ACC112 (cell line): Measurements from ENCODE around the gene ZDHHC11.
"Not testable (repeated sequence)": the region's sequence is repeated elsewhere in the genome, so short reads cannot be mapped to it uniquely, and the experiment has no call there.

Experiments used
- H2AFZ ChIP-seq: fragments of 200-600 bp; sonication (generic); one replicate; pipeline ENCODE4 v1.6.0; 2017; ENCODE audit warnings: antibody characterized with exemption, low read length; ENCODE audit not compliant: unreplicated experiment
- H3K27ac ChIP-seq: fragments of 200-600 bp; sonication (generic); 2 replicates; pipeline ENCODE4 v1.5.1; 2014; ENCODE audit warnings: low read depth, mild to moderate bottlenecking, antibody characterized with exemption, low read length, moderate library complexity
- H3K27me3 ChIP-seq: fragments of 200-600 bp; sonication (generic); 2 replicates; pipeline ENCODE4 v1.6.1; 2014; ENCODE audit warnings: mild to moderate bottlenecking, antibody characterized with exemption, low read length, moderate library complexity, mixed read lengths; ENCODE audit not compliant: insufficient read depth
- H3K36me3 ChIP-seq: fragments of 200-600 bp; sonication (generic); 2 replicates; pipeline ENCODE4 v1.6.1; 2016; ENCODE audit warnings: mild to moderate bottlenecking, antibody characterized with exemption, low read length, moderate library complexity, mixed read lengths; ENCODE audit not compliant: insufficient read depth
- H3K4me1 ChIP-seq: fragments of 200-600 bp; sonication (generic); one replicate; pipeline ENCODE4 v1.6.1; 2016; ENCODE audit warnings: low read length, mixed read lengths; ENCODE audit not compliant: insufficient read depth, unreplicated experiment, control insufficient read depth
- H3K4me3 ChIP-seq: fragments of 200-600 bp; sonication (generic); 2 replicates; pipeline ENCODE4 v1.5.1; 2014; ENCODE audit warnings: mild to moderate bottlenecking, low read depth, low read length
- H3K79me2 ChIP-seq: fragments of 200-600 bp; sonication (generic); one replicate; pipeline ENCODE4 v1.6.0; 2016; ENCODE audit warnings: low read length; ENCODE audit not compliant: control insufficient read depth, unreplicated experiment, insufficient read depth

Gene ZDHHC11

DNA sequence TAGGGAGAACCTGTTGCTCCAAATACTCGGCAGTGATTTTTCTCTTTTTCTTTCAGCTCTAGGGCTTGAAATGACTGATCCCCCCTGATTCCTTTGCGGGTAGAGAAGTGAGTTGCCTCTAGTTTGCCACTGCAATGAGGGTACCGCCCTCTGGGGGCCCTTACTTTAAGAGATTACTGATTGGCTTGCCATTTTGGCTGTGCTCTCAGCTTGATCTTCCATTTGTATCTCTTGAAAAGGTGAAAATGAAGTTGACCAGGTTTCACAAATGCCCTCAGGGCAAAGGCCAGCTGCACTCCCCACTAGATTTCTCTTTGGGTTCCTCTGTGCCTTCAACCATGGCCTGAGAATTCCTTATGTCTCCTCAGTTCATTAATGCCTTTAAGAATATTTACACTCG, 52.8 kb downstream of the ZDHHC11 start:
- not testable (repeated sequence) for H2AFZ ChIP-seq, H3K4me3 ChIP-seq, H3K27me3 ChIP-seq, H3K4me1 ChIP-seq, H3K36me3 ChIP-seq, H3K27ac ChIP-seq, H3K79me2 ChIP-seq

DNA sequence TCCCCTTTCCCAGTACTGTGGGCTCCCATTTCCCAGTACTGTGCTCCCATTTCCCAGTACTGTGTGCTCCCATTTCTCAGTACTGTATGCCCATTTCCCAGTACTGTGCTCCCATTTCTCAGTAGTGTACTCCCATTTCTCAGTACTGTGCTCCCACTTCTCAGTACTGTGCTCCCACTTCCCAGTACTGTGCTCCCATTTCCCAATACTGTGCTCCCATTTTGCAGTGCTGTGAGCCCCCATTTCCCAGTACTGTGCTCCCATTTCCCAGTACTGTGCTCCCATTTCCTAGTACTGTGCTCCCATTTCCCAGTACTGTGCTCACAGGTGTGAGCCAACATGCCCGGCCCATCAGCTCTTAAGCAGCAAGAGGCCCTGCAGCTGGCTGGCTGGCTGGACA, 54.9 kb downstream of the ZDHHC11 start:
- not testable (repeated sequence) for H3K27me3 ChIP-seq, H3K4me1 ChIP-seq, H3K4me3 ChIP-seq, H3K36me3 ChIP-seq, H2AFZ ChIP-seq, H3K79me2 ChIP-seq, H3K27ac ChIP-seq

DNA sequence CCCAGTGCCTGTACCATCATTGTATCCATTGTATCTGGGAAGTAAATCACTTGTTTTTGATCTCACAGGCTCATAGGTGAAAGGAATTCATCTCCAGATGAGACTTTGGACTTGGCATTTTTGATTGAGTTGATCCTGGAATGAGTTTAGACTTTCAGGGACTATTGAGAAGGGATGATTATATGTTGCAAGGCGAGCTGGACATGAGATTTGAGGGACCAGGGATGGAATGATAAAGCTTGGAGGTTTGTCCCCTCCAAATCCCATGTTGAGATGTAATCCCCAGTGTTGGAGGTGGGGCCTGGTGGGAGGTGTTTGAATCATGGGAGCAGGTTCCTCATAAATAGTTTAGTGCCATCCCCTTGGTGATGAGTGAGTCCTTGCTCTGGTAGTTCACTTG, 55.8 kb downstream of the ZDHHC11 start:
- H3K4me1 ChIP-seq, H3K79me2 ChIP-seq, H3K4me3 ChIP-seq, H3K27ac ChIP-seq, H3K36me3 ChIP-seq, H2AFZ ChIP-seq: not testable (repeated sequence)
- peaks cover 14% of the 10 kb centered on the region for H3K27me3 ChIP-seq

DNA sequence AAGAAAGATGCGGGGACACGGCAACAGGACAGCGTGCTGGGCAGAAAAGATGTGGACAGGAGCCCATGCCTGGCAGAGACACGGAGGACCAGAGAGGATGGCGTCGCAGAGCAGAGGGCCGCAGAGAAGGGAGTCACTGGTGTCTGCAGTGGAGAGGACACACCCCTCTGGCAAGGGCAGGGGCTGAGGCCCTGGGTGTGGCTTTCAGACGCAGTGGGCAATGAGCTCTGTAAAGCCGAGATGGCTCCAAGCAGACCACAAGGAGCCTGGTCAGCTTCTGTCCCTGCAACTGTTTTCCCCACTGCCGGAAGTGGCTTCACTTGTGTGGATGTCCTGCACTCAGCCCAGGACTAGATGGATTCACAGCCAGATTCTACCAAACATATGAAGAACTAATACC, 62.1 kb downstream of the ZDHHC11 start:
- not testable (repeated sequence) for H3K36me3 ChIP-seq, H3K4me3 ChIP-seq, H3K4me1 ChIP-seq, H3K79me2 ChIP-seq, H2AFZ ChIP-seq, H3K27ac ChIP-seq
- peaks cover 37% of the 10 kb centered on the region for H3K27me3 ChIP-seq

DNA sequence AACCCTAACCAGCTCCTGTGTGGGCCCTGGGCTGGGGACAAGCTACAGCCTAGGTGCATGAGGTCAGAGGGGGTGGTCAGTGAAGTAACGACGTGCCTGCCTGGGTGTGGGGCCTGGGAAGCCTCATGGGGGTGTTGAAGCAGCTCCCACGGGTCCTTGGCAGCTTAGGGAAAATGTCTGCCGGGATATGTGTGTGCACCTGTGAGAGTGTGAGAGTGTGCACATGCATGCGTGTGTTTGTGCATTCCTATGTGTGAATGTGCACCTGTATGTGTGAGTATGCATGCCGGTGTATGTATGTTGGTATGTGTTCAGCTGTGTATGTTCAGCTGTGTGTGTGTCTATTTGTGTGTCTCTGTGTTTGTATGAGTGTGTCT, 62.9 kb downstream of the ZDHHC11 start:
- not testable (repeated sequence) for H3K79me2 ChIP-seq, H3K27ac ChIP-seq, H3K4me3 ChIP-seq, H3K36me3 ChIP-seq, H2AFZ ChIP-seq, H3K4me1 ChIP-seq
- H3K27me3 ChIP-seq: peaks cover 34% of the 10 kb centered on the region

DNA sequence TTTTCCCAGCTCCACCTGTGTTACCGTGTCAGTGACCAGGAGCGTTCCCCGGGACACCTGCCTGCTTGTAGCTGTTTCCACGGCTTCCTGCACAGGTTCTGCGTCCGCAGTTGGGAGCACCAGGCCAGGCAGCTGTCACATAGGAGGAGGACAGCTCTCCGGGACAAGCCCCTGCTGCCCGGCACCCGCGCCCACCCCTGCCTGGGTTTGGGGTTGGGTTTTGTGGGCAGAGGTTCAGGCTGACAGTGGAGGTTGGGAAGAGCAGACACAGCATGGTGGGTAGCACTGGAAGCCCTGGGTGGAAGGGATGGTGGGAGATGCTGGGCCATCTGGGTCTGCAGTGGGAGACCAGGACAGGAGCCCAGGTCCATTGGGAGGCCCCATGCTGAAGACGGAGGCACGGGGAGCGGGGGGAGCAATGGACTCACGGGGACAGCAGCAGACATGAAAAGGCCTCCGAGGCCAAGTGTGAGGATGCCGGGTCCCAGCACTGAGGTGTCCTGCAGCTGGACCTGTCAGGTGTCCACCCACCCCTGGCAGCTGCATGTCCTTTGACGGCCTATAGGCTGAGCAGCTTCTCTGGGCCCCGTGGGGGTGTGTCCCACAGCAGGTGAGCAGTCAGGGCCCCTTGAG, 63.4 kb downstream of the ZDHHC11 start:
- peaks cover 34% of the 10 kb centered on the region for H3K27me3 ChIP-seq
- not testable (repeated sequence) for H3K27ac ChIP-seq, H3K36me3 ChIP-seq, H3K79me2 ChIP-seq, H3K4me3 ChIP-seq, H2AFZ ChIP-seq, H3K4me1 ChIP-seq

DNA sequence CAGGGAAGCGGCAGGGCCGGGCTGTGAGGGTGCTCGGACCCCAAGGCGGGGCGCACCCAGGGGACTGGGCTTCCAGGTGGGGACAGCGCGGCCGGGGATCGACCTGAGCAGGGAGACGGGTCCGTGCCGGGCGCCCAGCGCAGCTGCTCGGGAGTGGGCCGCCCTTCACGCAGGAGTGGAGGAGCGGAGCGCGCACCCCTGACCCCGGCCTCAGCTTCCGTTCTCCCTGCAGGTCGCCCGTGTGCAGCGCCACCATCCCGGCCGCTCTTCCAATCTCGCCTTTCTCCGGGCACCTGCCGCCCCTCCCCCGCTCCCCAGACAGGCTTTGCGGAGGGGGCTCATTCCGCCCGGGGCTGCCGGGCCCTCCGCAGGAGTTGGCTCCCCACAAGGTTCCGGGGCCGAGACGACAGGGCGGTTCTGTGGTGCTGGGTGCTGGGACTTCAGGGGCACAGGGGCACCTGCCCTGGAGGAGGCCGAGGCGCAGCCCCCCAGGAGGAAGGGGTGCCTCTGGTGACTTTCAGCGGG, 65.5 kb downstream of the ZDHHC11 start:
- H3K36me3 ChIP-seq, H3K4me1 ChIP-seq, H3K79me2 ChIP-seq, H3K4me3 ChIP-seq, H2AFZ ChIP-seq, H3K27ac ChIP-seq: not testable (repeated sequence)
- peaks cover 28% of the 10 kb centered on the region for H3K27me3 ChIP-seq

DNA sequence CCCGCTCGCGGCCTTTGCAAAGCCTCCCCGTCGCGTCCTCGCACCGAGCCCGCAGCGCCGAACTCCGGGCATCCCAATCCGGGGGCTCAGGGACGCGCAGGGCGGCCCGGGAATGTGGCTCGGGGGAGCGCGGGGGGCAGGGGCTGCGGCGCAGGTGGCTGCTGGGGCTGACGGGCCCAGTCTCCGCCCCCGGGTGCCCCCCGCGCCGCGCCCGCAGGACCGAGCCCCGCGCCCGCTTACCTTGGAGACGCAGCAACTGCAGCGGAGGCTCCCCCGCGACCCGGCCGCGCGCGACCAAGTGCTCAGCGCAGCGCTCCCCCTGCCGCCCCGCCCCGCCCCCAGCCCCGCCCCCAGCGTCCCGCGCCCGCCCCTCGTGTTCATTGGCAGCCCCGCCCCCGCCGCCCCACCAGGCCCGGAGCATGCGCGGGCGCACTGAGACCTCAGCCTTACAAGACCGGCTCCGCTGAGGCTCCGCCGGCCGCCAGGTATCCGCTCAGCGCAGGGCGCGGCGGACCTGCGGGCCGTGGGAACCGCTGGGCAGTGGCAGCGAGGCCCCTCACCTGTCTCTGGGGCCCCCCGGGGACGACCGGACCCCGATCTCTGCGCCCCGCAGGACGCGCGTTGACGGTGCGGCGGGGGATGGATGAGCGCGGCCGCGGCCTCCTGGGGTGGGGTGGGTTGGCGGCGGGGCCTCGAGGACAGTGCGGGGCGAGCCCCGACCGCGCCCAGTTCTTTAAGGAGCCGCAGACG, 66.2 kb downstream of the ZDHHC11 start, which contains the start of gene ZDHHC11B:
Gene ZDHHC11B (minus strand): TSS at position 302 of the 750 bp plus-strand sequence. CDS start 17,810 bp downstream, outside the sequence.
- Histone ChIP-seq H3K4me3 (peak within 1 kb of the TSS; percentile 75), H3K27me3 (peaks cover 22% of the 10 kb centered on the region), H2AFZ (peak within 1 kb of the TSS; percentile 50)
- H3K36me3 ChIP-seq, H3K27ac ChIP-seq, H3K4me1 ChIP-seq, H3K79me2 ChIP-seq: not testable (repeated sequence)

DNA sequence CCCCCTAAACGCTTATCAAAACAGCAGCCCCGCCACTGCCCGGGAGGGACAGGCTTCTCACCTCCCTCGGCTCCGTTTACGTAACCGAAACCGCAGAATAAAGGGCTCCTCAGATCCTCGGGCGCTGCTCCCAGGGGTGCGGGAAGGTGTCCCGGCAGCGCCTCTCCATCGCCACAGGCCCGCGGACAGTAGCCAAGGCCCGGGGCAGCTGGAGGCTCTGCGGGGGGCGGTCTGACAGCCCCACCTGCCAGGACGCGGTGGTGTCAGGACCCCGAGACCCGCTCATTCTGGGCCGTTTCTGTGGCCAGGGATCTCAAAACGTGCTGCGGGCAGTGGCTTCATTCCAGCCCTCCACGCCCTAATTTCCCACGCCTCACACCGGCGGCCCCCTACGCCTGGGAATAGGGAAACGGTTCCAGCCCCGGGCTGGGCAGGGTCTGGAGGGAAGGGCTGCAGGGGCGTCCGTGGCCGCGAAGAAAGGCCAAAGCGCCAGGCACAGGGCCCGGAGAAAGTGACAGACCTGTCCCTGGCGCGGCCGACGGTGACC, 66.8 kb downstream of the ZDHHC11 start:
- not testable (repeated sequence) for H3K27ac ChIP-seq, H3K36me3 ChIP-seq, H3K79me2 ChIP-seq, H3K4me1 ChIP-seq
- H3K4me3 ChIP-seq: peak overlapping the region; percentile 69
- H3K27me3 ChIP-seq: peaks cover 19% of the 10 kb centered on the region; the same call in 1 of the 2 replicates
- H2AFZ ChIP-seq: peak overlapping the region; percentile 6

DNA sequence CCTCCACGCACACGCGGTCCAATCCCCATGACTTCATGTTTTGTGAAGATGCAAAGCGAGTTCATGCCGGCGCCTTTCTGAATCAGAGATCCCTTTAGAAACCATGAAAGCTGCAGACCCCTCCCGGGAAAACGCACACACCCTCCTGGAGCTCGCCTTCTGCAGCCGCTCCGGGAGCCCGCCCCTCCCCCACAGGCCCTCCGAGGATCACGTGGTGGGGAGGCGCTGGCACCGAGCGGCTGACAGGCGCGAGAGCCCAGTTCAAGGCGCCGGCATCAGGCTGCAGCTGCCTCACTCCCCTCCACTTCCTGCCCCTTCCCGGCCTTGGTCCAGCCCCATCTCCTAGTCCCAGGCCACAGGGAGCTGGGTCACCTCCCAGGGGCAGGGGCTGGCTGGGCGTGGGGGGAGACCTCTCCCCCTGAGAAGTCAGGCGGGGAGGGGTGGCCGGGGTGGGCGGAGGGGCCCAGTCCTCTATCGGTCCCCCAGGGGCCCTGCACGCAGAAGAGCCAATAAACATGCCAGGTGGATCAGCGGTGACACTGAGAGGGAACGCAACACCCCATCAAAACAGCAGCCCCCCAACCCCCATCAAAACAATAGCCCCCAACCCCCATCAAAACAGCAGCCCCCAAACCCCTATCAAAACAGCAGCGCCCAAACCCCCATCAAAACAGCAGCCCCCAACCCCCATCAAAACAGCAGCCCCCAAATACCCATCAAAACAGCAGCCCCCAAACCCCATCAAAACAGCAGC, 67.6 kb downstream of the ZDHHC11 start:
- H3K4me1 ChIP-seq, H3K36me3 ChIP-seq, H3K27ac ChIP-seq, H2AFZ ChIP-seq, H3K79me2 ChIP-seq: not testable (repeated sequence)
- Histone ChIP-seq H3K27me3 (peaks cover 19% of the 10 kb centered on the region; the same call in 1 of the 2 replicates), H3K4me3 (peak overlapping the region; percentile 47; the same call in 1 of the 2 replicates)
